ENCODE measurements around the gene BAIAP2L1. TPM values are rescaled to one million over a fixed set of nuclear protein-coding genes. Genes with fewer than 3 reads are reported as not detected.

The BAIAP2L1 gene
- total RNA-seq, 1 donor from 2014 or later: 35.1 TPM

- no peaks in the 10 kb centered on the region for H3F3A ChIP-seq (ENCODE audit: low read depth)
- Mint-ChIP-seq H3K9me3 (no peaks in the 10 kb centered on the region), H3K27ac (no peak overlapping the region), H3K36me3 (peaks cover 2% of the 10 kb centered on the region), H3K4me1 (no peaks in the 10 kb centered on the region), H3K4me3 (no peak overlapping the region), H3K27me3 (ENCODE audit: insufficient read depth, low read depth) (peaks cover 5% of the 10 kb centered on the region)
- H3K9me3 ChIP-seq (ENCODE audit: low read depth): no peaks in the 10 kb centered on the region
- H4K20me1 ChIP-seq (ENCODE audit: low read depth): no peaks in the 10 kb centered on the region
- no peak overlapping the region for H3K9ac ChIP-seq
- H3K4me2 ChIP-seq: no peak overlapping the region
- no peak overlapping the region for H3K27ac ChIP-seq
- H3K4me1 ChIP-seq: no peaks in the 10 kb centered on the region
- no peak overlapping the region for H3K4me3 ChIP-seq
- no peaks in the 10 kb centered on the region for H3K27me3 ChIP-seq
- no peaks in the 10 kb centered on the region for H3K79me2 ChIP-seq (ENCODE audit: low read depth)
- H3K36me3 ChIP-seq: no peaks in the 10 kb centered on the region
- no peak for DNase-seq (ENCODE audit: low spot score)
- TF ChIP-seq CTCF (IDR thresholded peaks at IDR 0.05) (no peak), EZH2 (IDR thresholded peaks at IDR 0.05) (no peak), EZH2phosphoT487 (IDR thresholded peaks at IDR 0.05) (no peak)
- H2AFZ ChIP-seq (replicated peaks): no peak overlapping the region
These were observed 32.2 kb downstream of the BAIAP2L1 start for GRCh38 chr7:98368716-98369115.

GRCh38 chr7:98366562-98366938 lies 34.3 kb downstream of the BAIAP2L1 start:
- Histone ChIP-seq H3K4me1 (no peaks in the 10 kb centered on the region), H3F3A (ENCODE audit: low read depth) (peaks cover 1% of the 10 kb centered on the region), H3K9ac (no peak overlapping the region), H2AFZ (replicated peaks) (no peak overlapping the region), H3K79me2 (ENCODE audit: low read depth) (no peaks in the 10 kb centered on the region), H3K27me3 (no peaks in the 10 kb centered on the region), H3K4me3 (no peak overlapping the region), H4K20me1 (ENCODE audit: low read depth) (no peaks in the 10 kb centered on the region), H3K9me3 (ENCODE audit: low read depth) (no peaks in the 10 kb centered on the region), H3K36me3 (no peaks in the 10 kb centered on the region), H3K4me2 (no peak overlapping the region), H3K27ac (no peak overlapping the region)
- Mint-ChIP-seq H3K27me3 (ENCODE audit: insufficient read depth, low read depth) (peaks cover 5% of the 10 kb centered on the region), H3K36me3 (peaks cover 2% of the 10 kb centered on the region), H3K4me1 (no peaks in the 10 kb centered on the region), H3K27ac (no peak overlapping the region), H3K9me3 (no peaks in the 10 kb centered on the region), H3K4me3 (no peak overlapping the region)
- TF ChIP-seq EZH2phosphoT487 (IDR thresholded peaks at IDR 0.05) (no peak), CTCF (IDR thresholded peaks at IDR 0.05) (no peak), EZH2 (IDR thresholded peaks at IDR 0.05) (no peak)
- DNase-seq (ENCODE audit: low spot score): no peak

GRCh38 chr7:98365863-98366561 lies 34.9 kb downstream of the BAIAP2L1 start:
- Histone ChIP-seq H2AFZ (replicated peaks) (no peak overlapping the region), H3K27me3 (no peaks in the 10 kb centered on the region), H3K9me3 (ENCODE audit: low read depth) (no peaks in the 10 kb centered on the region), H3K27ac (no peak overlapping the region), H3F3A (ENCODE audit: low read depth) (peaks cover 7% of the 10 kb centered on the region), H3K36me3 (no peaks in the 10 kb centered on the region), H3K4me1 (no peaks in the 10 kb centered on the region), H3K4me3 (no peak overlapping the region), H3K9ac (no peak overlapping the region), H3K79me2 (ENCODE audit: low read depth) (no peaks in the 10 kb centered on the region), H4K20me1 (ENCODE audit: low read depth) (no peaks in the 10 kb centered on the region), H3K4me2 (no peak overlapping the region)
- TF ChIP-seq EZH2 (IDR thresholded peaks at IDR 0.05): no peak
- TF ChIP-seq EZH2phosphoT487 (IDR thresholded peaks at IDR 0.05): no peak
- no peak for TF ChIP-seq CTCF (IDR thresholded peaks at IDR 0.05)
- Mint-ChIP-seq H3K9me3 (no peaks in the 10 kb centered on the region), H3K27me3 (ENCODE audit: insufficient read depth, low read depth) (peaks cover 5% of the 10 kb centered on the region), H3K4me1 (peaks cover 2% of the 10 kb centered on the region), H3K4me3 (no peak overlapping the region), H3K27ac (no peak overlapping the region), H3K36me3 (peaks cover 2% of the 10 kb centered on the region)
- DNase-seq (ENCODE audit: low spot score): no peak
